Measurements from ENCODE around the gene UPF2. TPM values are rescaled to one million over a fixed set of nuclear protein-coding genes. Genes with fewer than 3 reads are reported as not detected.

The UPF2 gene
- total and polyA plus RNA-seq, 2 donors from 2014 or later: 8.4 to 19.4 TPM

- no peak overlapping the region for H3K27ac ChIP-seq (ENCODE audit: low read depth in 2 of 2, low read length in 2 of 2)
- no peaks in the 10 kb centered on the region for H3K4me1 ChIP-seq (ENCODE audit: control insufficient read depth in 2 of 3, insufficient read depth in 2 of 3, low read depth in 1 of 3, low read length in 3 of 3)
- no peaks in the 10 kb centered on the region for H3K9me3 ChIP-seq (ENCODE audit: control insufficient read depth in 2 of 3, insufficient read depth in 1 of 3, low read length in 3 of 3)
- no peak for DNase-seq
- no peak overlapping the region for H3K4me3 ChIP-seq (ENCODE audit: low read length in 3 of 3)
- no peak for FAIRE-seq
- no peak overlapping the region for H3K9ac ChIP-seq (ENCODE audit: low read length in 3 of 3)
- H3K27me3 ChIP-seq (ENCODE audit: control insufficient read depth, insufficient read depth, low read length): no peaks in the 10 kb centered on the region
- intact Hi-C loops (cut with DNase I): no loop called here
- peaks cover 0 to 9% (median 5%) of the 10 kb centered on the region in 3 donors for H3K36me3 ChIP-seq (ENCODE audit: control insufficient read depth in 2 of 3, insufficient read depth in 3 of 3, low read length in 3 of 3)
- no peak for TF ChIP-seq CTCF (IDR thresholded peaks at IDR 0.05; ENCODE audit: borderline replicate concordance, extremely low read depth, insufficient read depth)
Observed at GRCh38 chr10:12036073-12036655, 6.4 kb downstream of the UPF2 start.

GRCh38 chr10:12031404-12031803 is 11.2 kb downstream of the UPF2 start:
- Histone ChIP-seq H3K27me3 (ENCODE audit: control insufficient read depth, insufficient read depth, low read length) (no peaks in the 10 kb centered on the region), H3K9ac (ENCODE audit: low read length in 3 of 3) (no peak overlapping the region), H3K27ac (ENCODE audit: low read depth in 2 of 2, low read length in 2 of 2) (no peak overlapping the region), H3K4me1 (ENCODE audit: control insufficient read depth in 2 of 3, insufficient read depth in 2 of 3, low read depth in 1 of 3, low read length in 3 of 3) (no peaks in the 10 kb centered on the region), H3K36me3 (ENCODE audit: control insufficient read depth in 2 of 3, insufficient read depth in 3 of 3, low read length in 3 of 3) (peaks cover 5 to 19% (median 11%) of the 10 kb centered on the region in 3 donors), H3K9me3 (ENCODE audit: control insufficient read depth in 2 of 3, insufficient read depth in 1 of 3, low read length in 3 of 3) (no peaks in the 10 kb centered on the region), H3K4me3 (ENCODE audit: low read length in 3 of 3) (no peak overlapping the region)
- no peak for FAIRE-seq
- TF ChIP-seq CTCF (IDR thresholded peaks at IDR 0.05; ENCODE audit: borderline replicate concordance, extremely low read depth, insufficient read depth): no peak
- no peak for DNase-seq
- intact Hi-C loops (cut with DNase I): no loop called here

DNA sequence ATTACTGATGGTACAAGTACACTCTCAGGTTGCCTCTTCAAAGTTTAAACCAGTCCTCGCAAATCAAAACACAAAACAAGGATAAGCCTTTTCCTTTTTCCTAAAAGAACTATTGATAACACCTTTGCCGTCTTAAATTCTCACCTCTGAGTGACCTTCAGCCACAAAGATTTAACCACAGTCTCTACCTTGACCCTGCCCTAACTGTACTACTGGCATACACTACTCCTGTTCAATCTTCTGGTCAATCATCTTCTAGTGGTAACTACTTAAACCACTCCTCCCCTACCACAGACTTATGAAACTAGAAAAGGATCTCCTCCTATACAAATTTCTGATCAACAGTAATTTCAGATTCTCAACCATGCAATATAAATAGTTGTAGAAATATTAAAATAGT is 15.1 kb downstream of the UPF2 start:
- no peak for TF ChIP-seq CTCF (IDR thresholded peaks at IDR 0.05; ENCODE audit: borderline replicate concordance, extremely low read depth, insufficient read depth)
- intact Hi-C loops (cut with DNase I): no loop called here
- Histone ChIP-seq H3K4me1 (ENCODE audit: control insufficient read depth in 2 of 3, insufficient read depth in 2 of 3, low read depth in 1 of 3, low read length in 3 of 3) (peaks cover 0 to 2% (median 0%) of the 10 kb centered on the region in 3 donors), H3K9me3 (ENCODE audit: control insufficient read depth in 2 of 3, insufficient read depth in 1 of 3, low read length in 3 of 3) (no peaks in the 10 kb centered on the region), H3K9ac (ENCODE audit: low read length in 3 of 3) (no peak overlapping the region), H3K27ac (ENCODE audit: low read depth in 2 of 2, low read length in 2 of 2) (no peak overlapping the region), H3K27me3 (ENCODE audit: control insufficient read depth, insufficient read depth, low read length) (no peaks in the 10 kb centered on the region), H3K36me3 (ENCODE audit: control insufficient read depth in 2 of 3, insufficient read depth in 3 of 3, low read length in 3 of 3) (peaks cover 5 to 10% (median 6%) of the 10 kb centered on the region in 3 donors), H3K4me3 (ENCODE audit: low read length in 3 of 3) (no peak overlapping the region)
- FAIRE-seq (no peak), DNase-seq (no peak)

DNA sequence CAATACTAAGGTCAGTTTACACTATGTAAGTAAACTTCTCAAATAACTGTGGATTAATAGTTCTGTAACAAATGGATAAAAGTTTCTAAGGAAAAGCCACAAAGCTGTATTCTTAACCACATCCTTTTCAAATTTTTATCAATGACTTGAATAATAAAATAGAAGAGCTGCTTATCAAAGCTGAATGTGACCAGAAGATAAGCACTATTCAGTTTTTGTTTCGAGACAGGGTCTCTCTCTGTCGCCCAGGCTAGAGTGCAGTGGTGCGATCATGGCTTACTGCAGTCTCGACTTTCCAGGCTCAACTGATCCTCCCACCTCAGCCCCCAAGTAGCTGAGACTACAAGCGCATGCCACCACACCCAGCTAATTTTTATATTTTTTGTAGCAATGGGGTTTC is 17.0 kb downstream of the UPF2 start:
- DNase-seq (no peak), FAIRE-seq (no peak)
- peaks cover 0 to 2% (median 0%) of the 10 kb centered on the region in 3 donors for H3K4me1 ChIP-seq (ENCODE audit: control insufficient read depth in 2 of 3, insufficient read depth in 2 of 3, low read depth in 1 of 3, low read length in 3 of 3)
- no peak for TF ChIP-seq CTCF (IDR thresholded peaks at IDR 0.05; ENCODE audit: borderline replicate concordance, extremely low read depth, insufficient read depth)
- intact Hi-C loops (cut with DNase I): no loop called here
- H3K36me3 ChIP-seq (ENCODE audit: control insufficient read depth in 2 of 3, insufficient read depth in 3 of 3, low read length in 3 of 3): peaks cover 6 to 10% (median 7%) of the 10 kb centered on the region in 3 donors
- H3K4me3 ChIP-seq (ENCODE audit: low read length in 3 of 3): no peak overlapping the region
- no peaks in the 10 kb centered on the region for H3K27me3 ChIP-seq (ENCODE audit: control insufficient read depth, insufficient read depth, low read length)
- H3K27ac ChIP-seq (ENCODE audit: low read depth in 2 of 2, low read length in 2 of 2): no peak overlapping the region
- H3K9ac ChIP-seq (ENCODE audit: low read length in 3 of 3): no peak overlapping the region
- H3K9me3 ChIP-seq (ENCODE audit: control insufficient read depth in 2 of 3, insufficient read depth in 1 of 3, low read length in 3 of 3): no peaks in the 10 kb centered on the region
